Stimulated activated CD8-positive, alpha-beta memory T cell treated with anti-CD3 and anti-CD28 coated beads, Interleukin-7, amount 100 ng/mL, for 48 hours (primary cell): ENCODE measurements around the gene GRIP2.

Experiments
- DNase-seq, 2 donors: peaks; one replicate each; pipeline ENCODE4 v3.0.0-alpha.2; 2020; ENCODE audit warnings: low read depth in 1 of 2; ENCODE audit errors: extremely low read depth in 1 of 2

GRIP2 gene

GRCh38 chr3:14562121-14562890 lies 22.2 kb upstream of the GRIP2 start:
- no peak for DNase-seq

- no peak for DNase-seq
Measured at GRCh38 chr3:14561051-14561960, 21.2 kb upstream of the GRIP2 start.

- no peak for DNase-seq
Measured at GRCh38 chr3:14560110-14560509, 20.0 kb upstream of the GRIP2 start.

- no peak for DNase-seq
Measured at GRCh38 chr3:14558029-14558428, 17.9 kb upstream of the GRIP2 start.

GRCh38 chr3:14555835-14556234 lies 15.7 kb upstream of the GRIP2 start:
- DNase-seq: no peak

- no peak for DNase-seq
Measured at GRCh38 chr3:14554715-14555114, 14.6 kb upstream of the GRIP2 start.

GRCh38 chr3:14553871-14554270 lies 13.7 kb upstream of the GRIP2 start:
- DNase-seq: no peak

- no peak for DNase-seq
Measured at GRCh38 chr3:14552717-14553116, 12.6 kb upstream of the GRIP2 start.

- no peak for DNase-seq
Measured at GRCh38 chr3:14552041-14552648, 12.0 kb upstream of the GRIP2 start.

GRCh38 chr3:14550651-14551611 lies 10.8 kb upstream of the GRIP2 start:
- DNase-seq: no peak

- no peak for DNase-seq
Measured at GRCh38 chr3:14550181-14550580, 10.0 kb upstream of the GRIP2 start.

GRCh38 chr3:14549256-14549919 lies 9.2 kb upstream of the GRIP2 start:
- DNase-seq: no peak

- DNase-seq: peak in 1 of 2 donors; percentile 16
Measured at GRCh38 chr3:14548321-14548729, 8.2 kb upstream of the GRIP2 start.

- DNase-seq: no peak
Measured at GRCh38 chr3:14547693-14548092, 7.6 kb upstream of the GRIP2 start.

GRCh38 chr3:14546041-14546440 lies 5.9 kb upstream of the GRIP2 start:
- DNase-seq: no peak

- DNase-seq: no peak
Measured at GRCh38 chr3:14545251-14545635, 5.1 kb upstream of the GRIP2 start.

GRCh38 chr3:14544282-14545250 lies 4.4 kb upstream of the GRIP2 start:
- no peak for DNase-seq

- no peak for DNase-seq
Measured at GRCh38 chr3:14543446-14543845, 3.3 kb upstream of the GRIP2 start.

- no peak for DNase-seq
Measured at GRCh38 chr3:14542656-14543055, 2.5 kb upstream of the GRIP2 start.
